Suprapubic skin (tissue), 4 donors: Measurements from ENCODE around the gene SLC25A36. TPM values are rescaled to one million over a fixed set of nuclear protein-coding genes. Genes with fewer than 3 reads are reported as not detected.

Source experiments
- DNase-seq, 2 donors: peaks; one replicate each; pipeline ENCODE4 v3.0.0-alpha.2; 2019; ENCODE audit warnings: low spot score in 2 of 2
- H3K27ac ChIP-seq: fragments of 200-600 bp; sonication (generic); one replicate; pipeline ENCODE4 v1.5.1; 2019
- H3K27me3 ChIP-seq: fragments of 200-600 bp; sonication (generic); one replicate; pipeline ENCODE4 v1.5.1; 2019
- H3K36me3 ChIP-seq: fragments of 200-600 bp; sonication (generic); one replicate; pipeline ENCODE4 v1.5.1; 2019
- H3K4me1 ChIP-seq: fragments of 200-600 bp; sonication (generic); one replicate; pipeline ENCODE4 v1.5.1; 2019
- H3K4me3 ChIP-seq: fragments of 200-600 bp; sonication (generic); one replicate; pipeline ENCODE4 v1.5.1; 2019; ENCODE audit warnings: mild to moderate bottlenecking
- H3K9me3 ChIP-seq: fragments of 200-600 bp; sonication (generic); one replicate; pipeline ENCODE4 v1.5.1; 2019
- EP300 ChIP-seq: sonication (generic); formaldehyde crosslinking; IDR thresholded peaks from one replicate; pipeline ENCODE4 v1.6.1; 2017; ENCODE audit warnings: antibody characterized with exemption
- POLR2A ChIP-seq, 2 donors: fragments of 450-650 bp; IDR thresholded peaks; one replicate each; pipeline ENCODE4 v1.6.1; 2017; ENCODE audit warnings: antibody characterized with exemption in 2 of 2, mild to moderate bottlenecking in 2 of 2, moderate library complexity in 2 of 2
- POLR2AphosphoS5 ChIP-seq, 3 donors: sonication (generic); formaldehyde crosslinking; IDR thresholded peaks; one replicate each; pipeline ENCODE4 v1.6.1; 2017; ENCODE audit warnings: antibody characterized with exemption in 3 of 3
- WGBS: methylation state at CpG from one replicate; pipeline ENCODE4 v1.1.5; 2018; 5-methylcytosine and 5-hydroxymethylcytosine counted together
- total RNA-seq, 4 donors: library from RNA; depleted of rRNA; stranded (reverse); fragments of >200 nt; gene quantifications; one replicate each; pipeline ENCODE4 v1.1.0, GENCODE V29; 2016
- TF ChIP-seq, protein P1 (sequence below), 2 donors: fragments of 200-600 bp in 1 of 2; fragments of 450-650 bp in 1 of 2; sonication (generic) in 1 of 2; IDR thresholded peaks; one replicate each; pipeline ENCODE4 v1.5.1; 2016 to 2019; ENCODE audit warnings: antibody characterized with exemption in 2 of 2, mild to moderate bottlenecking in 1 of 2, moderate library complexity in 1 of 2

The SLC25A36 gene
- total RNA-seq, 4 donors from 2014 or later, result 28.2 to 89.6 (median 43.1) TPM

DNA sequence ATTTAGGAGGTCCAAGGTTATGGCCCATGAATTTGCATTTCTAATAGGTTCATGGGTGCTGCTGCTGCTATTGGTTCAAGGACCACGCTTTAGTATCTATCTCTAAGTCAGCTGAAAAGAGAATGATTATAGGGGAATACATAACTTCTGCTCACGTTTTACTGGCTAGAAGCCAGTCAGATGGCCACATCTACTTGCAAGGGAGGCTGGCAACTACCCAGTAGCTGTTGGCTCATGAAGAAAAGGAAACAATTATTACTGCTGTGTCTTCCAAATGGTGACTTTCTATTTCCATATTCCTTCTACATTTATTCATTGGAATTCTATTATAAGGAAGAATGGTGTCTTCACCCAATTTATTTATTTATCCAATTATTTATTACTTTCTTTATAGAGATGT is 54.2 kb downstream of the SLC25A36 start:
- DNase-seq, result no peak
- H3K36me3 ChIP-seq, result no peaks in the 10 kb centered on the region
- H3K9me3 ChIP-seq, result no peaks in the 10 kb centered on the region
- no peak overlapping the region for H3K27ac ChIP-seq
- no peak overlapping the region for H3K4me3 ChIP-seq
- no peaks in the 10 kb centered on the region for H3K27me3 ChIP-seq
- H3K4me1 ChIP-seq, result no peaks in the 10 kb centered on the region
- TF ChIP-seq POLR2AphosphoS5 (IDR thresholded peaks at IDR 0.05) (no peak), POLR2A (IDR thresholded peaks at IDR 0.05) (no peak), EP300 (no peak)
- TF ChIP-seq, protein P1, sequence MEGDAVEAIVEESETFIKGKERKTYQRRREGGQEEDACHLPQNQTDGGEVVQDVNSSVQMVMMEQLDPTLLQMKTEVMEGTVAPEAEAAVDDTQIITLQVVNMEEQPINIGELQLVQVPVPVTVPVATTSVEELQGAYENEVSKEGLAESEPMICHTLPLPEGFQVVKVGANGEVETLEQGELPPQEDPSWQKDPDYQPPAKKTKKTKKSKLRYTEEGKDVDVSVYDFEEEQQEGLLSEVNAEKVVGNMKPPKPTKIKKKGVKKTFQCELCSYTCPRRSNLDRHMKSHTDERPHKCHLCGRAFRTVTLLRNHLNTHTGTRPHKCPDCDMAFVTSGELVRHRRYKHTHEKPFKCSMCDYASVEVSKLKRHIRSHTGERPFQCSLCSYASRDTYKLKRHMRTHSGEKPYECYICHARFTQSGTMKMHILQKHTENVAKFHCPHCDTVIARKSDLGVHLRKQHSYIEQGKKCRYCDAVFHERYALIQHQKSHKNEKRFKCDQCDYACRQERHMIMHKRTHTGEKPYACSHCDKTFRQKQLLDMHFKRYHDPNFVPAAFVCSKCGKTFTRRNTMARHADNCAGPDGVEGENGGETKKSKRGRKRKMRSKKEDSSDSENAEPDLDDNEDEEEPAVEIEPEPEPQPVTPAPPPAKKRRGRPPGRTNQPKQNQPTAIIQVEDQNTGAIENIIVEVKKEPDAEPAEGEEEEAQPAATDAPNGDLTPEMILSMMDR (IDR thresholded peaks at IDR 0.05), result no peak
- 49% methylated on average over 2 of the region's 2 CpGs for WGBS

DNA sequence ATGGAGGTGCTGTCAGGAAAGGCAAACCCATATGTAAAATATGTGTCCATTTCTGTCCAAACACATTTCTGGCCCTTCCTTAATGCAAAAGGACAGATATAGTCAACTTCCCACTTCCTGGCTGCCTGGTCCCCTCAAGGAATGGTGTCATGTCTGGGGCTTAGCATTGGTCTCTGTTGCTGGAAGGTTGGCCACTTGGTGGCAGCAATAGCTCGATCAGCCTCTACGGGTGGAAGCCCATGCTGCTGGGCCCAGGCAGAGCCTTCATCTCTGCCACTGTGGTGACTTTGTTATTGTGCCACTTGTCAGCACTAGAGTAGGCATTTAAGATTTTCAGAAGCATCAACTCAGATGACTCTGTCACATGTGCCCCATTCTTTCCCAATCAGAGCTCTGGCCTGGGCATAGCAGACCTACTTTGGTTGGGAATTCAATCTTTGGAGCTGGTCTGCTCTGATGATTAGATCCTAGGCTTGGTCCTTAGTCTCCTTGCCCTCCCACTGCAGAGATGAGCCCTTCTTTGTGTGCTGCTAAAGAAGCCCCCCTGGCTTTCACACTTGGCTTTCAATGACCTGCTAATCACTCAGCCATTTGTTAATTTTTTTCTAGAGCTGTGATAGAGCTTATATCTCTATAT is 58.5 kb downstream of the SLC25A36 start:
- H3K27me3 ChIP-seq, result no peaks in the 10 kb centered on the region
- H3K4me3 ChIP-seq, result no peak overlapping the region
- no peaks in the 10 kb centered on the region for H3K9me3 ChIP-seq
- no peaks in the 10 kb centered on the region for H3K36me3 ChIP-seq
- TF ChIP-seq POLR2AphosphoS5 (IDR thresholded peaks at IDR 0.05), result no peak
- TF ChIP-seq, protein P1 (IDR thresholded peaks at IDR 0.05), result peak in 1 of 2 donors; percentile 51
- H3K4me1 ChIP-seq, result no peaks in the 10 kb centered on the region
- no peak overlapping the region for H3K27ac ChIP-seq
- WGBS, result no CpG with 5 or more reads among the region's 2 CpGs
- DNase-seq, result no peak

DNA sequence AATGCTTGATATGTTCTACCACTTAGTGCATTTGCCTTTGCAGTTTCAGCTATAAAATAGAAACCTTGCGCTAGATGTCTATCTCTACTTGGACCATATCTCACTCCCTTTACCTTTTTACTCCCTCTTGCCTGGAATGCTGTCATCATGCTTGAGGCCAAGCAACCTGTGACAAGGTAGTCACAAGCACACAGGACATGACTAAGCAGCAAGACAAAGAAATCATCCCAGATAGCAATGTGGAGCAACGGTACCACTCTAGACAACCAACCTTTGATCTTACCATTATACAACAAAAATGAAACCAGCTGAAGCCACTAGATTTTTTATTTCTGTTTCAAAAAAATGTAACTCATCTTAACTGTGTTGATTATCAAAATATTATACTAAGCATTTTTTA is 59.0 kb downstream of the SLC25A36 start:
- 78% methylated on average over 2 of the region's 2 CpGs for WGBS
- no peaks in the 10 kb centered on the region for H3K27me3 ChIP-seq
- no peaks in the 10 kb centered on the region for H3K4me1 ChIP-seq
- TF ChIP-seq, protein P1 (IDR thresholded peaks at IDR 0.05), result no peak
- TF ChIP-seq POLR2A (IDR thresholded peaks at IDR 0.05), result no peak
- no peak for TF ChIP-seq POLR2AphosphoS5 (IDR thresholded peaks at IDR 0.05)
- TF ChIP-seq EP300, result no peak
- H3K27ac ChIP-seq, result no peak overlapping the region
- DNase-seq, result no peak
- no peaks in the 10 kb centered on the region for H3K36me3 ChIP-seq
- H3K9me3 ChIP-seq, result no peaks in the 10 kb centered on the region
- H3K4me3 ChIP-seq, result no peak overlapping the region

DNA sequence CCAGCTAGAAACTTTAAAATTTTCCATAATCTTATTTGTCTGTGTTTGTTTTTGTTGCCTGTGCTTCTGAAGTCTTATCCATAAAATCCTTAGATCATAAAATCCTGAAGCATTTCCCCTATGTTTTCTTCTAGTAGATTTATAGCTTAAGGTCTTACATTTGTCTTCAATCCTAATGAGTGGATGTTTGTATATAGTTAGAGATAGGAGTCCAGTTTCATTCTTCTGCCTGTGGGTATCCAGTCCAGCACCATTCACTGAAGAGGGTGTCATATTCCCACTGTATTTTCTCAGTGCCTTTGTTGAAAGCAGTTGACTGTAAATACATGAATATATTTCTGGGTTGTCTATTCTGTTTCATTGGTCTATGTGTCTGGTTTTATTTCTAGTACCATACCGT is 64.7 kb downstream of the SLC25A36 start:
- H3K27me3 ChIP-seq, result peaks cover 5% of the 10 kb centered on the region
- H3K4me3 ChIP-seq, result no peak overlapping the region
- no peak for TF ChIP-seq POLR2A (IDR thresholded peaks at IDR 0.05)
- TF ChIP-seq, protein P1 (IDR thresholded peaks at IDR 0.05), result no peak
- no peak for TF ChIP-seq EP300
- no peak for TF ChIP-seq POLR2AphosphoS5 (IDR thresholded peaks at IDR 0.05)
- no peaks in the 10 kb centered on the region for H3K9me3 ChIP-seq
- no peak for DNase-seq
- no peak overlapping the region for H3K27ac ChIP-seq
- 100% methylated on average over 1 of the region's 1 CpG for WGBS
- H3K36me3 ChIP-seq, result no peaks in the 10 kb centered on the region
- H3K4me1 ChIP-seq, result no peaks in the 10 kb centered on the region

DNA sequence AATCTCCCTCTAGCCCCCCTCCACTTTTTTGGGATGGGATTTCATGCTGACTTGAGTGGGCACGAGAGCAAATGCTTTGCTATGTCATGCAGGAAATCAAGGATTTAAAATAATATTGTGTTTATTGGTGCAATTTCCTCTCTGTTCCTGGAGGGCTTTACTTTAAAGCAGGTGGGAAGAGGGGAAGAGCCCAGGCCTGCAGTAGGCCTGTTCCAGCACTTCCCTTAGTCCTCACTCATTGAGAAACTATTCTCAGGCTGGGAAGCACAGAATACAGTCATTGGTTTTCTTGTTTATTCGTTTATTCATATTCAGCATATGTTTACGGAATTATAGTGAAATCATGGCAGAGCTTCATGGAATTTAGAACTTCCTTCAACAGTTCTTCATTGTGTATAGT is 67.9 kb downstream of the SLC25A36 start:
- Histone ChIP-seq H3K4me1 (peaks cover 3% of the 10 kb centered on the region), H3K27me3 (peaks cover 5% of the 10 kb centered on the region), H3K27ac (no peak overlapping the region), H3K4me3 (no peak overlapping the region), H3K36me3 (no peaks in the 10 kb centered on the region), H3K9me3 (no peaks in the 10 kb centered on the region)
- DNase-seq, result no peak
- TF ChIP-seq, protein P1 (IDR thresholded peaks at IDR 0.05), result no peak
- TF ChIP-seq POLR2AphosphoS5 (IDR thresholded peaks at IDR 0.05) (no peak), EP300 (no peak), POLR2A (IDR thresholded peaks at IDR 0.05) (no peak)
- WGBS, result 68% methylated on average over 3 of the region's 3 CpGs
